Epidermal melanocyte (primary cell): ENCODE results near the gene FSTL5.
"Not testable (repeated sequence)": the region's sequence is repeated elsewhere in the genome, so short reads cannot be mapped to it uniquely, and the experiment has no call there.

Experiments
- DNase-seq: peaks from one replicate; pipeline ENCODE4 v3.0.0; 2011; ENCODE audit warnings: low spot score; ENCODE audit not compliant: insufficient read length

The FSTL5 gene

GRCh38 chr4:162163892-162164759, at the start of gene FSTL5:
TSS of gene FSTL5 (minus strand) at chr4:162164000. CDS start at chr4:162111396, 52,604 bp downstream.
- no peak for DNase-seq

- DNase-seq = no peak
Observed at GRCh38 chr4:162209706-162210105, 45.9 kb upstream of the FSTL5 start.

GRCh38 chr4:162203478-162203877, 39.7 kb upstream of the FSTL5 start:
- DNase-seq = not testable (repeated sequence)

- DNase-seq = no peak
Observed at GRCh38 chr4:162201673-162202072, 37.9 kb upstream of the FSTL5 start.

- no peak for DNase-seq
Observed at GRCh38 chr4:162170509-162170908, 6.7 kb upstream of the FSTL5 start.

- DNase-seq = no peak
Observed at GRCh38 chr4:162164906-162165510, 1.2 kb upstream of the FSTL5 start.

GRCh38 chr4:162162672-162163071, 1.1 kb downstream of the FSTL5 start:
- no peak for DNase-seq

GRCh38 chr4:162157241-162157640, 6.6 kb downstream of the FSTL5 start:
- DNase-seq = no peak

- DNase-seq = no peak
Observed at GRCh38 chr4:162154862-162155540, 8.8 kb downstream of the FSTL5 start.

GRCh38 chr4:162151850-162152249, 11.9 kb downstream of the FSTL5 start:
- no peak for DNase-seq

GRCh38 chr4:162151386-162151785, 12.4 kb downstream of the FSTL5 start:
- no peak for DNase-seq

- DNase-seq = no peak
Observed at GRCh38 chr4:162149644-162150043, 14.2 kb downstream of the FSTL5 start.

- no peak for DNase-seq
Observed at GRCh38 chr4:162140051-162140683, 23.6 kb downstream of the FSTL5 start.

- DNase-seq = no peak
Observed at GRCh38 chr4:162139412-162139811, 24.4 kb downstream of the FSTL5 start.

GRCh38 chr4:162131256-162131655, 32.5 kb downstream of the FSTL5 start:
- no peak for DNase-seq

GRCh38 chr4:162126729-162127128, 37.1 kb downstream of the FSTL5 start:
- no peak for DNase-seq

- DNase-seq = no peak
Observed at GRCh38 chr4:162117051-162117450, 46.7 kb downstream of the FSTL5 start.

- DNase-seq = no peak
Observed at GRCh38 chr4:162116095-162116779, 47.6 kb downstream of the FSTL5 start.

- DNase-seq = no peak
Observed at GRCh38 chr4:162115333-162115732, 48.5 kb downstream of the FSTL5 start.

GRCh38 chr4:162111078-162111477, 52.7 kb downstream of the FSTL5 start:
- DNase-seq = no peak

GRCh38 chr4:162104459-162105124, 59.2 kb downstream of the FSTL5 start:
- no peak for DNase-seq
